ENCODE measurements around the gene ARHGAP42. TPM values are rescaled to one million over a fixed set of nuclear protein-coding genes. Genes with fewer than 3 reads are reported as not detected.
"Not testable (repeated sequence)": the region's sequence is repeated elsewhere in the genome, so short reads cannot be mapped to it uniquely, and the experiment has no call there.

ARHGAP42 gene
- total RNA-seq, 2 experiments from 2014 or later: 0.50 to 0.92 TPM

DNA sequence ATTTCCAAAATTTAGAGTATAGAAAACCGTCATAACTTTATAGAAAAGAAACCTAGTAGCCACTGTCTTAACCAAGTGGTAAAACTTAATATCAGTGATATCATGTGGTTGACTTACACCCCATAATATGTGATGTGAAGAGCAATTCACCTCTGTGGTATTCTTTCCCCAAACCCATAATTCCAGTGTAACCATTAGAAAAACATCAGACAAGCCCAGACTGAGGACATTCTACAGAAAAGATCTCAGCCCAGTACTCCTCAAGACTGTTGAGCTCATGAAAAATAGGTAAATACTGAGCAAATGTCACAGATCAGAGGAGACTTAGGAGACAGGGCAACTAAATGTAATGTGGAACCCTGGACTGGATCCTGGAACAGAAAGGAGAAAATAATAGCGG is 307.9 kb downstream of the ARHGAP42 start:
- ATAC-seq (no peak), DNase-seq (no peak)
- no peaks in the 10 kb centered on the region for H3K4me1 Mint-ChIP-seq (ENCODE audit: low read depth)
- H3K27me3 Mint-ChIP-seq (ENCODE audit: low read depth): no peaks in the 10 kb centered on the region
- CTCF ChIA-PET: no interaction called here
- no peaks in the 10 kb centered on the region for H3K9me3 Mint-ChIP-seq (ENCODE audit: insufficient read depth)
- no peak overlapping the region for H3K27ac Mint-ChIP-seq
- no peaks in the 10 kb centered on the region for H3K36me3 Mint-ChIP-seq (ENCODE audit: low read depth)
- POLR2A ChIA-PET: no interaction called here
- no peak overlapping the region for H3K4me3 Mint-ChIP-seq

DNA sequence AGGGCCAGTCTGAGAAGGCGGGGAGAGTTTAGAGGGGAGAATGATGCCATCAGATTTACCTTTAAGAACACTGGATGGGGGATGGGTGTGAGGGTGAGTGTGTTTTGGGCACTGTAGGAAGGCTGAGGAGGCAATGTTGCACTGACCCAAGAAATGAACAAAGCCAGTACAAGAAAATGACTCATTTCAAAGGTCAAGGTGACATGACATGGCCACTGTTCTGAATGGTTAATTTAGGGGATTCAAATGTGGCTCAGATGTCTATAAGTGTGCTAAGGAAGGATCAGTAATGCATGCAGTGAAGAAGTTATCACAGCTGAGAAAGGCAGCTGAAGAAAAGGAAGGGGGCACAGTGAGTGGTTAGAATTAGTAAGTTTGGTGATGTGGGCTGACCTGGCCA is 312.7 kb downstream of the ARHGAP42 start:
- H3K27ac Mint-ChIP-seq: no peak overlapping the region
- H3K4me1 Mint-ChIP-seq (ENCODE audit: low read depth): no peaks in the 10 kb centered on the region
- H3K9me3 Mint-ChIP-seq (ENCODE audit: insufficient read depth): no peaks in the 10 kb centered on the region
- DNase-seq (no peak), ATAC-seq (no peak)
- H3K27me3 Mint-ChIP-seq (ENCODE audit: low read depth): no peaks in the 10 kb centered on the region
- ChIA-PET POLR2A (no interaction called here), CTCF (no interaction called here)
- no peaks in the 10 kb centered on the region for H3K36me3 Mint-ChIP-seq (ENCODE audit: low read depth)
- no peak overlapping the region for H3K4me3 Mint-ChIP-seq

DNA sequence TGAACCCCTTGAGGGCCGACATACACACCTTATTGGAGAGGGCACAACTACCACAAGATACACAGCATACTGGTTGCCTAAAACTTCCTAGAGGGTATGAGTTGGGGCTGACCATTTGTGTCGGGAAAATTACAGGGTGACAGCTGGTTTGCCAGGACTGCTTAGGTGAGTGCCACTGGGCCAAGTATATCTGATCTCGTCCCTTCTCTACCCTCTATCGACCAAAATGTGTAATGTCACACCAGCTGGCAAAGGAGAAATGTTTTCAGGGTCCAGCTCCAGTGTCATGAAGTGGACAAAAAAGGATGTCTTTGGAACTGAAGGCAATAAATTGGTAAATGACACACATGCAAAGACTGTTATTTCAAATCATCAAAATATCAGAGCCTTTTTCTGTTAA is 316.4 kb downstream of the ARHGAP42 start:
- no peak overlapping the region for H3K4me3 Mint-ChIP-seq
- no peaks in the 10 kb centered on the region for H3K4me1 Mint-ChIP-seq (ENCODE audit: low read depth)
- H3K27me3 Mint-ChIP-seq (ENCODE audit: low read depth): no peaks in the 10 kb centered on the region
- ATAC-seq (no peak), DNase-seq (no peak)
- no peaks in the 10 kb centered on the region for H3K9me3 Mint-ChIP-seq (ENCODE audit: insufficient read depth)
- H3K27ac Mint-ChIP-seq: no peak overlapping the region
- CTCF ChIA-PET: no interaction called here
- no peaks in the 10 kb centered on the region for H3K36me3 Mint-ChIP-seq (ENCODE audit: low read depth)
- POLR2A ChIA-PET: no interaction called here

DNA sequence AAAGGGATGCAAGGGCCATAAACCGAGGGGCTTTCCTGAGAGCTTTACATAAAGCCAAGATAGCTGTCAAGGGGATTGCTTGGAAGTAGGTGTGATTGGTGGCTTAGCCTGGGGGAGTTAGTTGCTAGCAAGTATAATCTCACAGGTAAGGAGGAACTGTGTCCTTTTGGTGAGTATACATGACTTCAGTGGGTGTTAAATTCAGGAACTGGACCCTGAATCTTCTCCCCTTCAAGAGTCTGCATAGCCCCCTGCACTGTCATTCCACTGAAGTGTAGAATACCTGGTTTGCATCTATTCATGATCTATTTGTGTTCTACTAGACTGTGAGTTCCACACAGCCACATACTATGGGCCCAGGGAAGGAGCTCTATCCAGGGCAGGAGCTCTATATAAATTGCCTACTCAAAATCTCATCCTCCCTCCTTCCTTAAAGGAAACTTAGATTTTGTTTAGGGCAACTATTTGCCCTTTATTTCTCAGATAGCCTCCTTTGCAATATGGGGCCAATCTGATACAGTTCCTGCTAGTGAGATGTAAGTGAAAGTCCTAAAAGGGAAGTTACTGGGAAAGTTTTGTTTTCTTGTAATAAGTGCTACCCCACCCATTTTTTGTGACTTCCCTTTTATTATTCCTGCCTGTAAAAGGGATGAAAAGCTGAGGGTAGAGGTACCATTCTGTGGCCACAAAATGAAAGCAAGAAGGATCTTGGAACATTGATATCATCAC is 322.0 kb downstream of the ARHGAP42 start:
- ChIA-PET POLR2A (no interaction called here), CTCF (no interaction called here)
- Mint-ChIP-seq H3K27me3 (ENCODE audit: low read depth) (no peaks in the 10 kb centered on the region), H3K4me1 (ENCODE audit: low read depth) (no peaks in the 10 kb centered on the region), H3K4me3 (no peak overlapping the region), H3K9me3 (ENCODE audit: insufficient read depth) (no peaks in the 10 kb centered on the region), H3K27ac (no peak overlapping the region), H3K36me3 (ENCODE audit: low read depth) (no peaks in the 10 kb centered on the region)
- ATAC-seq: no peak
- no peak for DNase-seq

DNA sequence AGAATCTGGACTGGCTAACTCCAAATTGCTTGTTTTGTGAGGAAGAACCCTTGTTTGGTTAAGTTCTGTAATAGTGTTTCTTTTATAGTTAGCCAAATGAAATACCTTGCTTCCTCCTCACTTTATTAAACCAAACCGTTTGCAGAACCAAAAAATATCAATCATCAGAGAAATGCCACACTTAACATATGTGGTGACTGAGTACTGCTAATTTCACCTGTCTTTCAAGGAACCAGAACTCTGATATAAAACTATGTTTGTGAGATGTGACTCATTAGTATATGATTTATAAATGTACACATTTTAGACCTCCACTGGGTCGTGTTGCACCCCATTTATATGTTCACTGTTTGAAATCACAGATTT is 322.6 kb downstream of the ARHGAP42 start:
- Mint-ChIP-seq H3K4me3 (no peak overlapping the region), H3K27ac (no peak overlapping the region), H3K4me1 (ENCODE audit: low read depth) (no peaks in the 10 kb centered on the region), H3K36me3 (ENCODE audit: low read depth) (no peaks in the 10 kb centered on the region), H3K27me3 (ENCODE audit: low read depth) (no peaks in the 10 kb centered on the region), H3K9me3 (ENCODE audit: insufficient read depth) (no peaks in the 10 kb centered on the region)
- no peak for ATAC-seq
- POLR2A ChIA-PET: no interaction called here
- DNase-seq: no peak
- CTCF ChIA-PET: no interaction called here

GRCh38 chr11:101010899-101011298 is 323.8 kb downstream of the ARHGAP42 start:
- no peak for DNase-seq
- Mint-ChIP-seq H3K27me3 (ENCODE audit: low read depth) (no peaks in the 10 kb centered on the region), H3K9me3 (ENCODE audit: insufficient read depth) (no peaks in the 10 kb centered on the region), H3K27ac (no peak overlapping the region), H3K4me1 (ENCODE audit: low read depth) (no peaks in the 10 kb centered on the region), H3K36me3 (ENCODE audit: low read depth) (no peaks in the 10 kb centered on the region), H3K4me3 (no peak overlapping the region)
- ATAC-seq: no peak
- CTCF ChIA-PET: no interaction called here
- POLR2A ChIA-PET: no interaction called here

GRCh38 chr11:101011881-101012280 is 324.8 kb downstream of the ARHGAP42 start:
- H3K27me3 Mint-ChIP-seq (ENCODE audit: low read depth): no peaks in the 10 kb centered on the region
- H3K4me3 Mint-ChIP-seq: no peak overlapping the region
- CTCF ChIA-PET: no interaction called here
- H3K36me3 Mint-ChIP-seq (ENCODE audit: low read depth): no peaks in the 10 kb centered on the region
- no peak overlapping the region for H3K27ac Mint-ChIP-seq
- DNase-seq (no peak), ATAC-seq (no peak)
- H3K4me1 Mint-ChIP-seq (ENCODE audit: low read depth): no peaks in the 10 kb centered on the region
- no peaks in the 10 kb centered on the region for H3K9me3 Mint-ChIP-seq (ENCODE audit: insufficient read depth)
- POLR2A ChIA-PET: no interaction called here

DNA sequence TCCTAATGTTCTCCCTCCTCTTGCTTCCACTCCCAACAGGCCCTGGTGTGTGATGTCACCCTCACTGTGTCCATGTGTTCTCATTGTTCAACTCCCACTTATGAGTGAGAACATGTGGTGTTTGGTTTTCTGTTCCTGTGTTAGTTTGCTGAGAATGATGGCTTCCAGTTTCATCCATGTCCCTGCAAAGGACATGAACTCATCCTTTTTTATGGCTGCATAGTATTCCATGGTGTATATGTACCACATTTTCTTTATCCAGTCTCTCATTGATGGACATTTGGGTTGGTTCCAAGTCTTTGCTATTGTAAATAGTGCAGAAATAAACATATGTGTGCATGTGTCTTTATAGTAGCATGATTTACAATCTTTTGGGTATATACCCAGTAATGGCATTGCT is 326.6 kb downstream of the ARHGAP42 start:
- H3K36me3 Mint-ChIP-seq (ENCODE audit: low read depth); CTCF ChIA-PET; H3K9me3 Mint-ChIP-seq (ENCODE audit: insufficient read depth); DNase-seq; H3K4me1 Mint-ChIP-seq (ENCODE audit: low read depth); H3K4me3 Mint-ChIP-seq; H3K27ac Mint-ChIP-seq; POLR2A ChIA-PET; ATAC-seq; H3K27me3 Mint-ChIP-seq (ENCODE audit: low read depth): not testable (repeated sequence)

GRCh38 chr11:101014600-101015285 is 327.7 kb downstream of the ARHGAP42 start:
- no peak overlapping the region for H3K27ac Mint-ChIP-seq
- no peak overlapping the region for H3K4me3 Mint-ChIP-seq
- DNase-seq (no peak), ATAC-seq (no peak)
- H3K36me3 Mint-ChIP-seq (ENCODE audit: low read depth): no peaks in the 10 kb centered on the region
- H3K4me1 Mint-ChIP-seq (ENCODE audit: low read depth): no peaks in the 10 kb centered on the region
- no peaks in the 10 kb centered on the region for H3K27me3 Mint-ChIP-seq (ENCODE audit: low read depth)
- H3K9me3 Mint-ChIP-seq (ENCODE audit: insufficient read depth): no peaks in the 10 kb centered on the region
- ChIA-PET CTCF (no interaction called here), POLR2A (no interaction called here)

- H3K36me3 Mint-ChIP-seq (ENCODE audit: low read depth): no peaks in the 10 kb centered on the region
These were observed 332.8 kb downstream of the ARHGAP42 start for GRCh38 chr11:101019870-101020269.

DNA sequence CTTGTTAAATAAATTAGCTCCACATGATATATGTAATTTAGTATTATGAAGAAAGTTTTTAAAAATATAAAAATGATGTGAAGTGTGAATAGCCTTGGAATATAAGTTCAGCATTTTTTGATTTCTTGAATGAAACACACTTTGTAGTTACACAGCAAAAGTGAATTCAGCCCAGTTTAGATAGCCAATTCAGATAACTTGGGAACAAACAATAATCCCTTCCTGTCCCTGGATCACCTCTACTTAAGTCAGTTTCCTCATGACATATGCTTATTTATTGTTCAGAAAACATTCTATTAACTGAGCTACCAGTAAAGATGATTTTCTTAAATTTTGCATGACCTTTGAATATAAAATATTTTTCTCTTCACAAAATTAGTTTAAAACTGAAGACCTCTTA is 335.2 kb downstream of the ARHGAP42 start:
- ATAC-seq (no peak), DNase-seq (no peak)
- ChIA-PET CTCF (no interaction called here), POLR2A (no interaction called here)
- H3K27ac Mint-ChIP-seq: no peak overlapping the region
- no peaks in the 10 kb centered on the region for H3K27me3 Mint-ChIP-seq (ENCODE audit: low read depth)
- H3K36me3 Mint-ChIP-seq (ENCODE audit: low read depth): no peaks in the 10 kb centered on the region
- H3K4me1 Mint-ChIP-seq (ENCODE audit: low read depth): no peaks in the 10 kb centered on the region
- H3K9me3 Mint-ChIP-seq (ENCODE audit: insufficient read depth): no peaks in the 10 kb centered on the region
- no peak overlapping the region for H3K4me3 Mint-ChIP-seq

More at GRCh38 chr11:101019870-101020269, 332.8 kb downstream of the ARHGAP42 start:
- Mint-ChIP-seq H3K4me1 (ENCODE audit: low read depth) (no peaks in the 10 kb centered on the region), H3K27me3 (ENCODE audit: low read depth) (no peaks in the 10 kb centered on the region), H3K27ac (no peak overlapping the region), H3K4me3 (no peak overlapping the region), H3K9me3 (ENCODE audit: insufficient read depth) (no peaks in the 10 kb centered on the region)
- POLR2A ChIA-PET: no interaction called here
- CTCF ChIA-PET: no interaction called here
- DNase-seq (no peak), ATAC-seq (no peak)

DNA sequence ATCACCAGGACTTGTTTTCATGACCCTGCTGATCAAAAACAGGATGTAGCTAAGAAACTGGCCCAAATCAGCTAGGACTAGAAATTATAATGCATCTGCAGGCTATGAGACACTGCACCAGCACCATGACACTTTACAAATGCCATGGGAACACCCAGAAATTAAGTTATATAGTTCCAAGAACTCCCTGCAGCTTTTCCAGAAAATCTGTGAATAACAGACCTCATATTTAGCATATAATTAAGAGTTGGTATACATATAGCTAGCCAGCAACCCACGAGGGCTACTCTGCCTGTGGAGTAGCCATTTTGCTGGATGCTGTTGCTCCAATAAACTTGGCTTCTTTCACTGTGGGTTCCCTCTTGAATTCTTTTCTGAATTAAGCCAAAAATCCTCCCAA is 341.6 kb downstream of the ARHGAP42 start:
- H3K9me3 Mint-ChIP-seq (ENCODE audit: insufficient read depth): no peaks in the 10 kb centered on the region
- no peak overlapping the region for H3K4me3 Mint-ChIP-seq
- DNase-seq (no peak), ATAC-seq (no peak)
- no peaks in the 10 kb centered on the region for H3K27me3 Mint-ChIP-seq (ENCODE audit: low read depth)
- no peaks in the 10 kb centered on the region for H3K4me1 Mint-ChIP-seq (ENCODE audit: low read depth)
- H3K27ac Mint-ChIP-seq: no peak overlapping the region
- ChIA-PET POLR2A (no interaction called here), CTCF (no interaction called here)
- no peaks in the 10 kb centered on the region for H3K36me3 Mint-ChIP-seq (ENCODE audit: low read depth)

DNA sequence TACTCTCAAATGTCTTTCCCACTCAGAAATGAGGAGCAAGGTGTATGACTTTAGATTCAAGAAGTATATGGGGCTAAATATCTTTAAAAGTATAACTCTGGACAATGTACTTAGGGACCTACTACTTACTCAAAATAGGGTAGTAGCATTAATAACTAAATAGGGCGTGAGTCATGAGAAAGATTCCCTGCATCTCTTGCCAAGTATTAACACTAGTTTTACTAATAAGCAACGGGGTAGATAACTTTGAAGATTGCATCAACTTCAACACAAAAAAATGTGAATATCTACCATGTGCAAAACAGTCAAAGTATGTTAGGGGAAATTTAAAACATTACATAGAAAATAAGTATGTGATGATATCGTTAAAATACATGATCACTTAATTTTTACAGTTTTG is 342.9 kb downstream of the ARHGAP42 start:
- ATAC-seq (no peak), DNase-seq (no peak)
- Mint-ChIP-seq H3K36me3 (ENCODE audit: low read depth) (no peaks in the 10 kb centered on the region), H3K4me1 (ENCODE audit: low read depth) (no peaks in the 10 kb centered on the region), H3K9me3 (ENCODE audit: insufficient read depth) (no peaks in the 10 kb centered on the region), H3K27me3 (ENCODE audit: low read depth) (no peaks in the 10 kb centered on the region), H3K27ac (no peak overlapping the region), H3K4me3 (no peak overlapping the region)
- ChIA-PET CTCF (no interaction called here), POLR2A (no interaction called here)

Data from activated CD8-positive, alpha-beta T cell treated with anti-CD3 and anti-CD28 coated beads, Interleukin-2, amount 10 ng/mL, durations not matched to agents 7 days and 5 days (primary cell).